ENCODE data around the gene RAD9B. TPM values are rescaled to one million over a fixed set of nuclear protein-coding genes. Genes with fewer than 3 reads are reported as not detected.

RAD9B gene
- total and polyA plus RNA-seq, 9 of the 15 experiments (the other 6 are each of a cell fraction or from before 2014, with no cell fraction given), result 0.05 to 0.83 (median 0.32) TPM

- no peak for TF ChIP-seq ADNP (tag; IDR thresholded peaks at IDR 0.05)
- no peak for TF ChIP-seq SNIP1 (IDR thresholded peaks at IDR 0.05; ENCODE audit: low read depth)
- no peak for TF ChIP-seq SMARCC2 (IDR thresholded peaks at IDR 0.05; ENCODE audit: low read depth)
- TF ChIP-seq KDM1A (IDR thresholded peaks at IDR 0.05), result no peak
- peak; percentile 95 for TF ChIP-seq TFAP4 (CRISPR knock-in tag; IDR thresholded peaks at IDR 0.05; ENCODE audit: borderline replicate concordance)
- no peak for TF ChIP-seq ZNF696 (CRISPR knock-in tag; conservative IDR thresholded peaks at IDR 0.05)
- TF ChIP-seq CREB3 (tag; conservative IDR thresholded peaks at IDR 0.05; ENCODE audit: low read depth), result peak; percentile 96
- TF ChIP-seq ETS2 (tag; IDR thresholded peaks at IDR 0.05; ENCODE audit: borderline replicate concordance, poor library complexity, severe bottlenecking), result no peak
- no peak for TF ChIP-seq STAT5B (CRISPR knock-in tag; IDR thresholded peaks at IDR 0.05)
- peak; percentile 91 for TF ChIP-seq CHAMP1 (IDR thresholded peaks at IDR 0.05)
- no peak for TF ChIP-seq CLOCK (CRISPR knock-in tag; IDR thresholded peaks at IDR 0.05; ENCODE audit: borderline replicate concordance)
- peak; percentile 18 for TF ChIP-seq SMAD1 (IDR thresholded peaks at IDR 0.05; ENCODE audit: low read depth, low read length, partially characterized antibody)
- no peak for TF ChIP-seq HNRNPUL1 (IDR thresholded peaks at IDR 0.05; ENCODE audit: low read length)
- peak; percentile 99 for TF ChIP-seq FOXK1 (CRISPR knock-in tag; IDR thresholded peaks at IDR 0.05; ENCODE audit: borderline replicate concordance)
- no peak for TF ChIP-seq POLR3G (IDR thresholded peaks at IDR 0.05; ENCODE audit: extremely low read depth, insufficient read length, insufficient replicate concordance)
- peak; percentile 77 for TF ChIP-seq TEAD4 (IDR thresholded peaks at IDR 0.05; ENCODE audit: low read length)
- peak; percentile 80; the same call in 1 of the 2 replicates for TF ChIP-seq TEAD4 (CRISPR knock-in tag; IDR thresholded peaks at IDR 0.05; ENCODE audit: borderline replicate concordance)
These were observed at the start of gene RAD9B, which contains the start of gene VPS29 (continued) for GRCh38 chr12:110501752-110502738.

All from K562 (cell line).